Subcutaneous adipose tissue (tissue), 4 donors: ENCODE data around the gene DNAH7. TPM values are rescaled to one million over a fixed set of nuclear protein-coding genes. Genes with fewer than 3 reads are reported as not detected.

Experiments used
- CTCF ChIP-seq: fragments of 450-650 bp; IDR thresholded peaks from one replicate; pipeline ENCODE4 v1.5.1; 2016; ENCODE audit warnings: low read depth, mild to moderate bottlenecking, control low read depth, antibody characterized with exemption, moderate library complexity
- total RNA-seq, 4 donors: library from RNA; depleted of rRNA; stranded (reverse); fragments of >200 nt; gene quantifications; one replicate each; pipeline ENCODE4 v1.1.0, GENCODE V29; 2016

DNAH7 gene
- total RNA-seq, 4 donors from 2014 or later: 0.82 to 2.3 (median 1.8) TPM

GRCh38 chr2:195925120-195925519 lies 143.5 kb downstream of the DNAH7 start:
- TF ChIP-seq CTCF: no peak

GRCh38 chr2:195923889-195924288 lies 144.7 kb downstream of the DNAH7 start:
- TF ChIP-seq CTCF: no peak

DNA sequence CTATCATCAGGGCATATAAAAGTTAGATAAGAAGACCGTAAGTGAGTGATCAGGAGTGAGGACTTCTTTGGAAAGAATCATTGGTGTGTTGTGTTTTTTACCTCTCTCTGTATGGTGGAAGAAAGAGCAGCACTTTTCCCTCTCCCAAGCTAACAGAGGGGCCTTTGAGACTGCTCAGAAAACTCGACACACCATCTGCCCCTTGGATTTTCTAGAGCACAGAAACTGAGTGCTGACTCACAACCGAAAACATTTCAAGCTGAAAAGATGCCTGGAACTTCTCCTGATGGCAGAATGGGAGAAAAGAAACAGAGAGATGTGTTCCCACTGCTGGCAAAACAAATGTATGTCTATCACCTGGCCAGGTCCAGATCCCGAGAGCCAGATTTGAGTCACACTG lies 156.6 kb downstream of the DNAH7 start:
- TF ChIP-seq CTCF: no peak

- TF ChIP-seq CTCF: no peak
Measured at GRCh38 chr2:195910570-195910969, 158.1 kb downstream of the DNAH7 start.

DNA sequence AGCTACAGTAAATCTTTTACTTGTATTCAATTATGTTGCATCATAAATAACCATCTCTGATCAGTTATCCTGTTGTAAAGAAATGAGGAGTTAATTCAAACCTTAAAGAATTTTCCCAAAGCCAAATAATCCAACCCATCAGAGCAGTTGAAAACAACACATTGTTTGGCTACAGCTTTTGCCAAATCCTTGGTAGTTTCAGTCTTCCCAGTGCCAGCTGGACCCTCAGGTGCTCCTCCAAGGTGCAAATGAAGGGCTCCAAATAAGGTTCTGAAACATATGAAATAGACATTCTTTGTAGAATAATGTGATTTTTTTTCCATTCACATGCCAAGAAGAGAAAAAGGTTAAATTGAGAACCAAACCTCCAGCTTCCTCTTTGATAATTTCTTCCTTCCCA lies 158.7 kb downstream of the DNAH7 start:
- TF ChIP-seq CTCF: no peak

GRCh38 chr2:195907474-195907873 lies 161.2 kb downstream of the DNAH7 start:
- no peak for TF ChIP-seq CTCF

DNA sequence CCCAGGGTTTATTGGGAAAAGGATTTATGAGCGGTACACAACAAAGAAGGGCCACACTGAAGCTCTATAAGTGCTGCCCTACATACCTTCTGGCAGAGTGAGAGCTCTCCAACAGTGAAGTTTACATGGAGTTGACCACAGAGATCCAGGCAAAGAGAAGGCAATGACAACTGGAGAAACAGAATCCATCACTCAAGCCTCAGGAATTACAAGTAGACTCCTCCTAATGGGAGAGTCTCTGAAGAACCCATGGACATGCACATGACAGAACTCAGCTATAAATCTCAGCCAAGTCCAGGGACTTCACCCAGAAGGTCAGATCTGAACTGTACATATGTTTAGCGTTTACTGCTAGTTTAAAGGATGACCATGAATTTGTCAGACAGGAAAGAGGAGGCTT lies 164.7 kb downstream of the DNAH7 start:
- no peak for TF ChIP-seq CTCF

DNA sequence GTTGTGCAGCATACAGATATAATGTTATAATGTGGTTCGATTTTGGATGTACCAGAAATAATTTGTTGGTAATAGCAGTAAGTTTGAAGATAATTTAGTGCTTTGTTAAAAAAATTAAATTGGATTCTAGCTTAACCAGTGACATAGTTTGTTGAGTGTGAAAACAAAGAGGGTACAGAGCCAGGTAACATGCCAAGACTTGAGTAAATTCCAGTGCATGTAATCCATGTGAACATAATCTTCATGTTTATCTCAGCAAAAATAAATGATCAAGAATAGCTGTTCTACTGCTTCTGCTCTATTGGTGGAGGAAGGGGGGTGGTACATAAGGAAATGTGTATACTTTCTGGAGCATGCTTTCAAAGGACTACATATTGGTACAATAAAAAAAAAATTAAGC lies 165.8 kb downstream of the DNAH7 start:
- no peak for TF ChIP-seq CTCF
